GM19193 (cell line): ENCODE results near the gene GRIK4.

Experiments used
- POLR2A ChIP-seq: IDR thresholded peaks from 4 replicates; pipeline ENCODE4 v1.6.1; 2011; ENCODE audit not compliant: insufficient read depth, insufficient read length; ENCODE audit errors: extremely low read depth

GRIK4 gene

GRCh38 chr11:120517390-120517761 lies 5.8 kb downstream of the GRIK4 start:
- no peak for TF ChIP-seq POLR2A

GRCh38 chr11:120517801-120518291 lies 6.3 kb downstream of the GRIK4 start:
- TF ChIP-seq POLR2A = no peak

- TF ChIP-seq POLR2A = no peak
Measured at GRCh38 chr11:120518356-120518755, 6.8 kb downstream of the GRIK4 start.

GRCh38 chr11:120519474-120519873 lies 7.9 kb downstream of the GRIK4 start:
- TF ChIP-seq POLR2A = no peak

- TF ChIP-seq POLR2A = no peak
Measured at GRCh38 chr11:120520091-120520822, 8.7 kb downstream of the GRIK4 start.

- no peak for TF ChIP-seq POLR2A
Measured at GRCh38 chr11:120521176-120521575, 9.6 kb downstream of the GRIK4 start.

- no peak for TF ChIP-seq POLR2A
Measured at GRCh38 chr11:120522021-120522420, 10.5 kb downstream of the GRIK4 start.

GRCh38 chr11:120522736-120523135 lies 11.2 kb downstream of the GRIK4 start:
- no peak for TF ChIP-seq POLR2A

- no peak for TF ChIP-seq POLR2A
Measured at GRCh38 chr11:120523196-120523595, 11.6 kb downstream of the GRIK4 start.

GRCh38 chr11:120524536-120525085 lies 13.1 kb downstream of the GRIK4 start:
- no peak for TF ChIP-seq POLR2A

- TF ChIP-seq POLR2A = no peak
Measured at GRCh38 chr11:120525261-120526171, 14.0 kb downstream of the GRIK4 start.

- no peak for TF ChIP-seq POLR2A
Measured at GRCh38 chr11:120526241-120526640, 14.7 kb downstream of the GRIK4 start.

GRCh38 chr11:120527111-120527761 lies 15.7 kb downstream of the GRIK4 start:
- no peak for TF ChIP-seq POLR2A

- TF ChIP-seq POLR2A = no peak
Measured at GRCh38 chr11:120528749-120529148, 17.2 kb downstream of the GRIK4 start.

GRCh38 chr11:120529214-120529613 lies 17.7 kb downstream of the GRIK4 start:
- TF ChIP-seq POLR2A = no peak
